GM21381 (cell line): Measurements from ENCODE around the gene KDELR1.
A peak's percentile ranks its signal among the peaks of the same experiment; 100 is the strongest.

ENCODE experiments used
- ATAC-seq: cut with Tn5 transposase; IDR thresholded peaks from one replicate; pipeline ENCODE4 v1.9.1; 2021; ENCODE audit warnings: mild to moderate bottlenecking, moderate library complexity; ENCODE audit not compliant: unreplicated experiment

KDELR1 gene

DNA sequence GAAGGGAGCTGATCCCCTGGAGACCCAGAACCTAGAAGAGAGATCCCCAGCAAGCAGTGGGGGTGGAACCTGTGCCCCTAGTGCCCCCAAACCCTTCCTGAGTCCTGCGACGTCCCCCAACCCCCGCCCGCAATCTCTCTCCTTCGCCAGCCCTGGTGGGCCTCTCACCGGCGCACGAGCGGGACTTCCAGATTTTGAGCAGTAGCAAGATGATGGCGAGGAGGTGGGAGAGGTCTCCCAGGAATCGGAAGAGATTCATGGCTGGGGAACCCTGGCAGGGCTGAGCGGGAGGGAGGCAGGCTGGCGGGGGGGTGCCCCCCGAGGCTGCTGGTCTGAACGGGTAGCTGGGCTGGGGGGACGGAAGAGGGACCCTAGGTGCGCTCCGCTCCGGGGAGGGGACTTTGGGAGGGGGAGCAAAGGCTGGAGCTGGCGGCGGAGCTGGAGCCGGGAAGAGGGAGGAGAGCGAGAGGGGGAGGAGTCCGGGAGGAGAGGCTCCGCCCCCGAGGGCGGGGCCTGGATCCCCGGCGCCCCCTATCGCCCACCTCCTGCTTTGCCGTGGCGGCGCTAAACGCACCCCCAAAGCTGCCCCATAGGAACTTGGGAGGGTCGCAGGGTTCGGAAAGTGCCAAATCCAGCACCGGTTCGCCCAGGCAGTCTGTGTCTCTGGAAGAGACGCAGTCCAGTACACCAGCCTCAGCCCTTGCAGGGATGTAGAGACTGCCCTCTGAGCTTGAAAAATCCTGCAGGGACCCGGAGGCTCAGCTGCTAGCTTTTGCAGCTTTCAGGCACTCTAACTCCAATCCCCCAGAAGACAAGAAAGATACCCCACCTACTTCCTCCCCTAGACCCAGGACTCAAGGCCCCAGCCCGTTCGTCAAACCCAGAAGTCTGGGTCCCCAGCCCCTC, at the start of gene KDELR1:
TSS of gene KDELR1 (minus strand) at position 452 of the 906 bp plus-strand sequence. CDS start at position 259, 193 bp downstream.
- ATAC-seq = peak; percentile 84

- ATAC-seq = no peak
These were observed 45.2 kb upstream of the KDELR1 start for GRCh38 chr19:48436586-48436985.

DNA sequence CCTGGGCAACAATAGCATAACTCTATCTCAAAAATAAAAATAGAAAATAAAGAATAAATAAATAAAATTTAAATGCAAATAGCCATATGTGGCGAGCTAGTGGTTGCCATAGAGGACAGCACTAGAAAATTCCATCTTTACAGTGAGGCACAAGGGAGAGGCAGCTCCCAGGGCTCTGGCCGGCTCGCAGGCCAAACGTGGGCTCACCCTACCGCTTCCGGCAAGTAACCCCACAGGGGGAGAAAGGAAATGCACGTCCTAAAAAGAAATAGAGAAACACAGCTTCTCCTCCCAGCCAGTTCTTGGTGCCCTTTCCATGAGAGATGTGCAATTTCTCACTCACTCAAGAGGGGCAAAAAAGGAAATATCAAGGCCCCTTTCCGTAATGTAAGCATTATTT, 42.0 kb upstream of the KDELR1 start:
- no peak for ATAC-seq

- no peak for ATAC-seq
These were observed 37.3 kb upstream of the KDELR1 start for GRCh38 chr19:48428670-48429069.

DNA sequence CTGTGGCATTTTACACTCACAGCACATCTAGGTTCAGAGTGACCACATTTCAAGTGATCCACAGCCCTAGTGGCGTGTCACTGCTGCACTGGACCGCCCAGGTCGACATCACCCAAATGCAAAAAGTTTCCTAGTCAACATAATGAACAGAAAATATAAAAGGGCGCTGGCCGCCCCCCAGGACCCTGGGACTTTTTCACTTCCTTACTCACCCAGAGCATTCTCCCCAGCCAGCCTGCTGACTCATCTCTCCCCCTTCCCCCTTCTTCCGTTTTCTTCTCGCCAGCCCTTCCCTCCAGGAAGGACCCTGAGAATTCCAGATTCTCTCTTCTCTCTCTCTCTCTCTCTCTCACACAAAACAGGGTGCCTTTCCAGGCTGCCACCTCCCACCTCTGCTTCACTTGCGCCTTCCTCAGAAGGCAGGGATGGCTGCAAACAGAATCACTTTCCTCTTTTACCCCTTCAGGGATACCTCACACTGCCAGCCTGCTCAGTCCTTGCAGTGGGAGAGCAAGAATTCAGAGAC, 33.4 kb upstream of the KDELR1 start:
- no peak for ATAC-seq

DNA sequence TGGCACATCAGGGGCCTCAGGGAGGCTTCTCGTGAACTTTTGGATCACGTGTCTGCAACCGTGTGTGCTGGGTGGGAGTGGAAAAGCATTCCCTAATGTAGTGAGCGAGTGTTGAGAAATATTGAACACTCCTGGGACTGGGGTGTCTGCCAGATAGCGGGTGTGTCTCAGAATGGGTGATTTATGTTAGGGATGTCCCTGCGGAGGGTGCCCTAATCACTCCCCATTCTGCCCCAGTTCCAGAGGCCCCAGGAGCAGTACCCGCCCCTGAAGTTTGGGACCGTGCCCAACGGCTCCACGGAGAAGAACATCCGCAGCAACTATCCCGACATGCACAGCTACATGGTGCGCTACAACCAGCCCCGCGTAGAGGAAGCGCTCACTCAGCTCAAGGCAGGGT, 30.2 kb upstream of the KDELR1 start:
- ATAC-seq = no peak

DNA sequence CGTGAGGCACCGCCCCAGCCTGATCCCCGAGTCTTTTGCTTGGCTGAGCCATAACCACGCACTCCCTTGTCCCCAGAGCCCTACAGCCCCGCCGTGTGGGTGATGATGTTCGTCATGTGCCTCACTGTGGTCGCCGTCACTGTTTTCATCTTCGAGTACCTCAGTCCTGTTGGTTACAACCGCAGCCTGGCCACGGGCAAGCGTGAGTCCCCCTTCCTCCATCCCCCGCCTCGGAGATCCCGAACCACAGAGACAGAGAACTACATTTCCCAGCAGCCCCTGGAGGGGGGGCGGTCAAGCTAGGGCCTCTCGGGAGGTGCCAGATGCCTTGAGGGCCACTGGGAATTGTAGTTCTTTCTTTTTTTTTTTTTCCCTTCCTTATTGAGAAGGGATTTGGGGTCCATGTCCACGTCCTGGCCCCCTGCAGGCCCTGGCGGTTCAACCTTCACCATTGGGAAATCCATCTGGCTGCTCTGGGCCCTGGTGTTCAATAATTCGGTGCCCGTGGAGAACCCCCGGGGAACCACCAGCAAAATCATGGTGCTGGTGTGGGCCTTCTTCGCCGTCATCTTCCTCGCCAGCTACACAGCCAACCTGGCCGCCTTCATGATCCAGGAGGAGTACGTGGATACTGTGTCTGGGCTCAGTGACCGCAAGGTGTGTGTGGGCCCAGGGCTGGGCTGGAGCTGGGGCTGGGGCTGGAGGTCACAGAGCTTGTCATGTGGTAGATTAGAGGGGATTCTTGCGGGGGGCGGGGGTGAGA, 28.0 kb upstream of the KDELR1 start:
- peak; percentile 69 for ATAC-seq

DNA sequence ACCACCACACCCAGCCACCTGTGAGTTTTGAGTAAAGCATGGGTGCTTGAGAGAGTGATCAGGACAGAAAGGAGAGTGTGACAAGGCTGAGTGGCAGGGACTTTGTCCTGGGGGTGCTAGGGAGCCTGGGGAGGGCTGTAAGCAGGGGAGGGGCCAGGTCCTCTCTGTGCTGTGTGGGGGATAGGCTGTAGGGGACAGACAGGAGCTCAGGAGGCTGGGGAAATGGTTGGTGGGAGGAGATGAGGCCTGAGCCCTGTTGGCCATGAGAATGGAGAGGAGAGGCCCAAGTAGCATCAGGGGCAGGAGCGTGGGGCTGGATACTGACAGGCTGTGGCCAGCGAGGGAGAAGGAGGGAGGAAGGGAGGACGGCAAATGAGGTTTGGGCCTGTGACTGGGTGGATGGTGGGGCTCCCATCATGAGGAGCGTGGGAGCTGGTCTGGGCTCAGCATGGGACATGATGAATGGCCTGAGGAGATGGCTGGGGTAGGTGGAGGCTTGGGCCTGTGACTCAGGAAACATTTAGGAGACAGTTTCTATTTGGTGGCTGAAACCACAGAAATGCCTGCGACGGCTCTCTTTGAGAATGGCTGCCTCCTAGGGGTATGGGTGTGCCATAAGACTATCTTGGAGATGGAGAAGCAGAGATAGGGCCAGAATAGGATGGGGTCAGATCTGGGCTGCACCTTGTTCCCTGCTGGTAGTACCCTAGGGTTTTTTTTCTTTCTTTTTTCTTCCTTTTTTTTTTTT, 27.1 kb upstream of the KDELR1 start:
- ATAC-seq = no peak

- ATAC-seq = no peak
These were observed 26.1 kb upstream of the KDELR1 start for GRCh38 chr19:48417421-48417820.

DNA sequence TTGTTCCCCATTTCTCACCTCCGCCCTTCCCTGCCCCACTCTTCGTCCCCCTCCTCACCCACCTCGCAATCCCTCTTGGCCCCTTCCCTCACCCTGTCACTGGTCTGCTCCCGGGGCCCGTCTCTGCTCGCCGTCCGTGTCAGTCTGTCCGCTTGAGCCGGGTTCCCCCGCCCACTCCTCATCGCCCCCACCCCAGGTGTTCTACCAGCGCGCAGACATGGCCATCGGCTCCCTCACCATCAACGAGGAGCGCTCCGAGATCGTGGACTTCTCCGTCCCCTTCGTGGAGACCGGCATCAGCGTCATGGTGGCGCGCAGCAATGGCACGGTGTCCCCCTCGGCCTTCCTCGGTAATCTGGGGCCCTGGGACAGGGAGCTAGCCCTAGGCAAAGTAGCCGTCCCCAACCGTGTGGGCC, 24.5 kb upstream of the KDELR1 start:
- no peak for ATAC-seq

GRCh38 chr19:48415395-48415794, 24.0 kb upstream of the KDELR1 start:
- ATAC-seq = no peak

DNA sequence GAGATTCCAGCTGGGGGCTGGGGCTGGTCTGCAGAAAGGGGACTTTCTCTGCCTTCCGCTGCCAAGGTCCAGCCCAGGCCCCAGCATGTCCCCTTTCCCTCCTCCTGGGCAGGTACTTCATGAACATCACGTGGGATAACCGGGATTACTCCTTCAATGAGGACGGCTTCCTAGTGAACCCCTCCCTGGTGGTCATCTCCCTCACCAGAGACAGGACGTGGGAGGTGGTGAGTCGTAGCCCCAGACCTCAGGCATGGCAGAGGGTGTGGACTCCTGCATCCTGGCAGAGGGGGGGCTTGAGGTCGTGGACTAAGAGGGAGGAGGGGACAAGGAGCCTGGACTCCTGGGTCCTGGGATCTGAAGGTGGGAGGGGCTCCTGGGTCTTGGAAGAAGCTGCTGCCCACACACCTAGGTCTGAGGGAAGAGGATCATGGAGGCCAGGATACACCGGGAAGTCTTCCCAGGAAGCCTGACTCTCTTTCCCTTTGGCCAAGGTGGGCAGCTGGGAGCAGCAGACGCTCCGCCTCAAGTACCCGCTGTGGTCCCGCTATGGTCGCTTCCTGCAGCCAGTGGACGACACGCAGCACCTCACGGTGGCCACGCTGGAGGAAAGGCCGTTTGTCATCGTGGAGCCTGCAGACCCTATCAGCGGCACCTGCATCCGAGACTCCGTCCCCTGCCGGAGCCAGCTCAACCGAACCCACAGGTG, 22.7 kb upstream of the KDELR1 start:
- no peak for ATAC-seq

- ATAC-seq = no peak
These were observed 14.5 kb upstream of the KDELR1 start for GRCh38 chr19:48405850-48406249.

GRCh38 chr19:48405010-48405659, 13.8 kb upstream of the KDELR1 start:
- ATAC-seq = no peak

- ATAC-seq = peak; percentile 44
These were observed 12.3 kb upstream of the KDELR1 start for GRCh38 chr19:48403606-48404005.

- no peak for ATAC-seq
These were observed 9.9 kb upstream of the KDELR1 start for GRCh38 chr19:48401287-48401686.

DNA sequence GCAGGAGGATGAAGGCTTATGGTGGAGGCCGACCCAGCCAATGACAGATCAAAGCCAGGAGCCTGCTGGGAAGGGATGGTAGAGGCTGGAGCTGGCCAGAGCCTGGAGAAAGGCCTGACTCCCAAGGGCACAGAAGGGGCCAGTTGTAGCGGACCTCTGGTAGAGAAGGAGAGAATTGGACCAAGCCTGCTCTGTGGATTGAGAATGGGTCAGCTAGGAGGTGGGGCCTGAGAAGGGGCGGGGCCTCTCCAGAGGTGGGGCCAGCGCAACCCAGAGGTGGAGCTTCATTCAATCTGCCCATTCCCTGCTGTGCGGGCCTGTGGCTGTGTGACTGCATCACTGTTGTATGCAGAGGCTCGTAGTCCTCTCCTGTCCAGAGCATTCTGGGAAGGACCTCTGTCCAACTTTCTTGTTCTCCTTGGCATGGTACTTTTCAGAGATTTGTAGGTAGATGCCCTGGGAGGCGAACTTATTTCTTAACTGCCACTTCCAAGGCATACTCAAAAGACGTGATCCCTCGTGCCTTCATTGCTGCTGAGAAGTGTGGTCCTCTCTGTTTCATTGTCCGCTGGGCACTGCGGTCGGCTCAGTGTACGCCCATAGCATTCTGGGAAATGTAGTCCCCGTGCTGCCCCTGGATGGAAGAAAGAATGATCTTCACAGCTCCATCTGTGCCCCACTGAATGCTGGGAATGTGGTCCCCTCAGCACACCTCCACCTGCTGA, 8.8 kb upstream of the KDELR1 start:
- ATAC-seq = no peak

DNA sequence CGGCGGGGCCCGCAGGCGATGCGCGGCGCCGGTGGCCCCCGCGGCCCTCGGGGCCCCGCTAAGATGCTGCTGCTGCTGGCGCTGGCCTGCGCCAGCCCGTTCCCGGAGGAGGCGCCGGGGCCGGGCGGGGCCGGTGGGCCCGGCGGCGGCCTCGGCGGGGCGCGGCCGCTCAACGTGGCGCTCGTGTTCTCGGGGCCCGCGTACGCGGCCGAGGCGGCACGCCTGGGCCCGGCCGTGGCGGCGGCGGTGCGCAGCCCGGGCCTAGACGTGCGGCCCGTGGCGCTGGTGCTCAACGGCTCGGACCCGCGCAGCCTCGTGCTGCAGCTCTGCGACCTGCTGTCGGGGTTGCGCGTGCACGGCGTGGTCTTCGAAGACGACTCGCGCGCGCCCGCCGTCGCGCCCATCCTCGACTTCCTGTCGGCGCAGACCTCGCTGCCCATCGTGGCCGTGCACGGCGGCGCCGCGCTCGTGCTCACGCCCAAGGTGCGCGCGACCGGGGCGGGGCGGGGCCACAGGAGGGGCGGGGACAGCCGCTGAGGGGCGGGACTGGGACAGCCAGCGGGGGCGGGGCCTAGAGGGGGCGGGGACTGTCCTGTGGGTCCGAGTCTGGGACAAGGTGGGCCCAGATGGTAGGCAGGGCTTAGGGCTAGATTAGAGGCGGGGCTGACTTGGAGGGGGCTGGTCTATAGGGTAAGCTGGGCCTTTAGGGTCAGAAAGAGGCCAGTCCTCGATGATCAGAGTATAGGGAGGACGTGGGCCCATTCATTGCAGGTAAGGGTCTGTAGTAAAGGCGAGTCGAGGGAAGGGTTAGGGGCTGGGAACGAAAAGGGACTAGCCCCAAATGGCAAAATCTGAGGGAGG, 7.3 kb upstream of the KDELR1 start:
- ATAC-seq = peak; percentile 54

DNA sequence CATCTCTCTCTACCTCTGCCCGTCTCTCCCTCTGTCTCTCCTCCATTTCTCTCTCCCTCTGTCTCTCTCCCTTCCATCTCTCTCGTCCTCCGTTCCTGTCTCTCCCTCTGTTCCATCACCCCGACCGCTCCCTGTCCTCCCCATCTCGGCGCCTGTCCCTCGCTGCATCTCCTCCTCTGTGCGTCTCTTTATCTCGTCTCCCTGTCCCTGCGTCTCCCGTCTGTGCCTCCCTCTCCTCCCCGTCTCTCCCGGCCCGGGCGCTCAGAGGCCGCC, 6.7 kb upstream of the KDELR1 start:
- ATAC-seq = no peak
